Vagina (tissue), 2 donors: ENCODE results near the gene PIEZO1.

Experiments
- POLR2A ChIP-seq, 2 donors: fragments of 450-650 bp; IDR thresholded peaks; one replicate each; pipeline ENCODE4 v1.6.1; 2017; ENCODE audit warnings: antibody characterized with exemption in 2 of 2, mild to moderate bottlenecking in 2 of 2, moderate library complexity in 2 of 2
- TF ChIP-seq, protein P1 (sequence below), 3 experiments: fragments of 450-650 bp in 2 of 3; fragments of 200-600 bp in 1 of 3; sonication (generic) in 1 of 3; IDR thresholded peaks; one replicate each; pipeline ENCODE4 v1.5.1; 2017 to 2019; ENCODE audit warnings: antibody characterized with exemption in 3 of 3, mild to moderate bottlenecking in 2 of 3, moderate library complexity in 2 of 3

DNA sequence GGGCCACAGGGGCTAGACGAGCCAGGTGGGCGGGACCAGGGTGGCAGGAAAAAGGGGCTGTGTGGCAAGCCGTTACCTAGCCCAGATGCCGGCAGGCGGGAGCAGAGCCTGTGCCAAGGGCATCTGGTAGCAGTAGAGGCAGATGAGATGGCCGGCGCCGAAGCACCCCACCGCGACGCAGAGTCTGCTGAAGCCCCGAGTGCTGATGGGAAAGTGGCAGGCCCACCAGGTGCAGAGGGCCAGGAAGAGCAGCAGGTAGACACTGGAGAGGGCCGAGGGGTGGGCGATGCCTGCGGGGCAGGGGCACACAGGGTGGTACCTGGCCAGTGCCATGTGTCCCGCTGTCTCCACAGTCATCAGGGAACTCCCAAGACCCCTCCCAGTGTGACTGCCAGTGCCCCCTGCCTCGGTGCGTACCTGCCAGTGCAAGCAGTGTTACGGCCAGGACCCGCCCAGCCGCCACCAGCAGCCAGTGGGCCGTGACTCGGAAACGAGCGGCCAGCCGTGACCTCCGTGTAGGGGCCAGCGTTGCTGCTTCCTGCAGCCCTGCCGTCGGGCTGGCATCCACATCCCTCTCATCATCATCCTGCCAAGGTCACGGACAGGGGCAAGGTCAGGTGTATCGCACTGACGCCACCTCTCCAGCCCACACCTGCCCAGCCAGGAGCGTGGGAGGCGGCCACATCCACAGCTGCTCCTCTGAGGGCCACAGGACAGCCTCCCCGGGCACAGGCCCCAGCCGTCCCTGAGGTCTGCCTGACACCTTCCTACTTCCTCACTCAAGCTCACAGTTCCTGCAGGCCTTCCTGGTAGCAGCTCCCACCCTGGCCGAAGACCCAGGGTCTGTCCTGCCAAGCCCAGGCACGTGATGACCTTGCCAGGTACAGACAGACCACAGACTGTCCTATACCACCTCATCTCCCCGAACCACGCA lies 46.6 kb downstream of the PIEZO1 start:
- TF ChIP-seq, protein P1, sequence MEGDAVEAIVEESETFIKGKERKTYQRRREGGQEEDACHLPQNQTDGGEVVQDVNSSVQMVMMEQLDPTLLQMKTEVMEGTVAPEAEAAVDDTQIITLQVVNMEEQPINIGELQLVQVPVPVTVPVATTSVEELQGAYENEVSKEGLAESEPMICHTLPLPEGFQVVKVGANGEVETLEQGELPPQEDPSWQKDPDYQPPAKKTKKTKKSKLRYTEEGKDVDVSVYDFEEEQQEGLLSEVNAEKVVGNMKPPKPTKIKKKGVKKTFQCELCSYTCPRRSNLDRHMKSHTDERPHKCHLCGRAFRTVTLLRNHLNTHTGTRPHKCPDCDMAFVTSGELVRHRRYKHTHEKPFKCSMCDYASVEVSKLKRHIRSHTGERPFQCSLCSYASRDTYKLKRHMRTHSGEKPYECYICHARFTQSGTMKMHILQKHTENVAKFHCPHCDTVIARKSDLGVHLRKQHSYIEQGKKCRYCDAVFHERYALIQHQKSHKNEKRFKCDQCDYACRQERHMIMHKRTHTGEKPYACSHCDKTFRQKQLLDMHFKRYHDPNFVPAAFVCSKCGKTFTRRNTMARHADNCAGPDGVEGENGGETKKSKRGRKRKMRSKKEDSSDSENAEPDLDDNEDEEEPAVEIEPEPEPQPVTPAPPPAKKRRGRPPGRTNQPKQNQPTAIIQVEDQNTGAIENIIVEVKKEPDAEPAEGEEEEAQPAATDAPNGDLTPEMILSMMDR (IDR thresholded peaks at IDR 0.05) = no peak
- TF ChIP-seq POLR2A (IDR thresholded peaks at IDR 0.05) = no peak
